CD4-positive, alpha-beta T cell (primary cell): ENCODE results near the gene PLEKHH3. TPM values are rescaled to one million over a fixed set of nuclear protein-coding genes. Genes with fewer than 3 reads are reported as not detected.

Source experiments
- ATAC-seq: fragments of 200-7000 bp; cut with Tn5 transposase; one replicate; pipeline ENCODE4 v1.10.0; 2022; ENCODE audit warnings: mild to moderate bottlenecking; ENCODE audit not compliant: poor library complexity
- CTCF ChIA-PET: fragments of 350-600 bp; sonication (Branson Sonifier 250); formaldehyde crosslinking; loops from one replicate; lab custom pipeline; 2021; ENCODE audit warnings: antibody characterized with exemption, inconsistent platforms; lab: Charles Lee
- POLR2A ChIA-PET: fragments of 350-600 bp; sonication (Branson Sonifier 250); formaldehyde crosslinking; loops from one replicate; lab custom pipeline; 2021; ENCODE audit warnings: antibody characterized with exemption, inconsistent platforms; lab: Charles Lee
- DNase-seq, 14 experiments: peaks; one replicate each; pipeline ENCODE4 v3.0.0-alpha.2; 2013 to 2020; ENCODE audit warnings: mixed read lengths in 2 of 14
- H3K27ac ChIP-seq, 2 donors: one replicate each; pipeline versions ENCODE4 v1.5.1 to v1.7.0; 2013; ENCODE audit warnings: low read length in 2 of 2, low read depth in 1 of 2, mild to moderate bottlenecking in 1 of 2
- H3K27me3 ChIP-seq, 2 experiments: 1 replicate in 1 of 2; 2 replicates in 1 of 2; pipeline versions ENCODE4 v1.6.1 to v1.7.0; 2013; ENCODE audit warnings: low read length in 2 of 2, control low read depth in 1 of 2, mild to moderate bottlenecking in 1 of 2, moderate library complexity in 1 of 2; ENCODE audit not compliant: insufficient read depth in 2 of 2, control insufficient read depth in 1 of 2
- H3K36me3 ChIP-seq: one replicate; pipeline ENCODE4 v1.6.1; 2013; ENCODE audit warnings: low read length, control low read depth; ENCODE audit not compliant: insufficient read depth
- H3K4me1 ChIP-seq: one replicate; pipeline ENCODE4 v1.6.1; 2013; ENCODE audit warnings: low read length, control low read depth; ENCODE audit not compliant: insufficient read depth
- H3K4me3 ChIP-seq: one replicate; pipeline ENCODE4 v1.5.1; 2013; ENCODE audit warnings: mild to moderate bottlenecking, low read length, moderate library complexity
- H3K9me3 ChIP-seq, 2 experiments: 1 replicate in 1 of 2; 2 replicates in 1 of 2; pipeline versions ENCODE4 v1.6.1 to v1.7.0; 2013; ENCODE audit warnings: low read length in 2 of 2, mild to moderate bottlenecking in 2 of 2, control low read depth in 1 of 2, moderate library complexity in 1 of 2; ENCODE audit not compliant: control insufficient read depth in 1 of 2, insufficient read depth in 1 of 2
- H3K27ac Mint-ChIP-seq: one replicate; pipeline ENCODE4 v1.8.0; 2020; ENCODE audit warnings: mixed read lengths
- H3K27me3 Mint-ChIP-seq: one replicate; pipeline ENCODE4 v1.8.0; 2021; ENCODE audit warnings: mixed read lengths
- H3K36me3 Mint-ChIP-seq: one replicate; pipeline ENCODE4 v1.8.0; 2021; ENCODE audit warnings: low read depth, mixed read lengths
- H3K4me1 Mint-ChIP-seq: one replicate; pipeline ENCODE4 v1.8.0; 2021; ENCODE audit warnings: low read depth, mixed read lengths
- H3K4me3 Mint-ChIP-seq: one replicate; pipeline ENCODE4 v1.8.0; 2020; ENCODE audit warnings: mild to moderate bottlenecking, mixed read lengths
- H3K9me3 Mint-ChIP-seq: one replicate; pipeline ENCODE4 v1.8.0; 2020; ENCODE audit warnings: mixed read lengths
- intact Hi-C, 2 experiments: fragments of 100-400 bp; cut with DNase I in 1 of 2; cut with micrococcal nuclease in 1 of 2; formaldehyde crosslinking; loops; one replicate each; pipeline versions ENCODE4 v1.15.1 to v1.9.0; 2023 to 2025; cut with DNase I, micrococcal nuclease
- total RNA-seq, 174 experiments: library from RNA in 2 of 174; stranded (reverse) in 2 of 174; gene quantifications; one replicate each; pipeline ENCODE4 v1.2.3 and lab custom pipeline; 2021 to 2026
- TF ChIP-seq, protein P1 (sequence below): fragments of 200-600 bp; IDR thresholded peaks from one replicate; pipeline ENCODE4 v1.8.0; 2022; ENCODE audit warnings: antibody characterized with exemption, mild to moderate bottlenecking

The PLEKHH3 gene
- total RNA-seq, 2 experiments from 2014 or later = 0.60 to 1.1 TPM

GRCh38 chr17:42706732-42707131, 29.9 kb upstream of the PLEKHH3 start:
- Histone ChIP-seq H3K27me3 (no peaks in the 10 kb centered on the region), H3K36me3 (peaks cover 92% of the 10 kb centered on the region), H3K4me3 (no peak overlapping the region), H3K4me1 (peaks cover 60% of the 10 kb centered on the region), H3K9me3 (no peaks in the 10 kb centered on the region), H3K27ac (no peak overlapping the region)
- no peaks in the 10 kb centered on the region for H3K9me3 Mint-ChIP-seq
- DNase-seq (peak in 13 of 14 experiments; percentile 24 to 79 (median 40)), ATAC-seq (peak; percentile 90)
- POLR2A ChIA-PET = interaction anchor here (0.7 to 1.1 kb wide), 5 partner anchors 27 to 789 kb away, joined by 3 to 6 read pairs (median 3); partner anchors contain the start of genes EZH1, RETREG3 and TUBG1
- CTCF ChIA-PET = interaction anchor here (0.9 to 1.2 kb wide), 2 partner anchors 57 to 128 kb away, joined by 3 to 4 read pairs; no protein-coding TSS in a partner anchor
- no peaks in the 10 kb centered on the region for H3K27me3 Mint-ChIP-seq
- H3K4me1 Mint-ChIP-seq = peaks cover 36% of the 10 kb centered on the region
- peaks cover 95% of the 10 kb centered on the region for H3K36me3 Mint-ChIP-seq
- intact Hi-C loops = no loop called here
- TF ChIP-seq, protein P1, sequence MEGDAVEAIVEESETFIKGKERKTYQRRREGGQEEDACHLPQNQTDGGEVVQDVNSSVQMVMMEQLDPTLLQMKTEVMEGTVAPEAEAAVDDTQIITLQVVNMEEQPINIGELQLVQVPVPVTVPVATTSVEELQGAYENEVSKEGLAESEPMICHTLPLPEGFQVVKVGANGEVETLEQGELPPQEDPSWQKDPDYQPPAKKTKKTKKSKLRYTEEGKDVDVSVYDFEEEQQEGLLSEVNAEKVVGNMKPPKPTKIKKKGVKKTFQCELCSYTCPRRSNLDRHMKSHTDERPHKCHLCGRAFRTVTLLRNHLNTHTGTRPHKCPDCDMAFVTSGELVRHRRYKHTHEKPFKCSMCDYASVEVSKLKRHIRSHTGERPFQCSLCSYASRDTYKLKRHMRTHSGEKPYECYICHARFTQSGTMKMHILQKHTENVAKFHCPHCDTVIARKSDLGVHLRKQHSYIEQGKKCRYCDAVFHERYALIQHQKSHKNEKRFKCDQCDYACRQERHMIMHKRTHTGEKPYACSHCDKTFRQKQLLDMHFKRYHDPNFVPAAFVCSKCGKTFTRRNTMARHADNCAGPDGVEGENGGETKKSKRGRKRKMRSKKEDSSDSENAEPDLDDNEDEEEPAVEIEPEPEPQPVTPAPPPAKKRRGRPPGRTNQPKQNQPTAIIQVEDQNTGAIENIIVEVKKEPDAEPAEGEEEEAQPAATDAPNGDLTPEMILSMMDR = no peak
- H3K4me3 Mint-ChIP-seq = peak overlapping the region; percentile 56
- H3K27ac Mint-ChIP-seq = peak overlapping the region; percentile 23

DNA sequence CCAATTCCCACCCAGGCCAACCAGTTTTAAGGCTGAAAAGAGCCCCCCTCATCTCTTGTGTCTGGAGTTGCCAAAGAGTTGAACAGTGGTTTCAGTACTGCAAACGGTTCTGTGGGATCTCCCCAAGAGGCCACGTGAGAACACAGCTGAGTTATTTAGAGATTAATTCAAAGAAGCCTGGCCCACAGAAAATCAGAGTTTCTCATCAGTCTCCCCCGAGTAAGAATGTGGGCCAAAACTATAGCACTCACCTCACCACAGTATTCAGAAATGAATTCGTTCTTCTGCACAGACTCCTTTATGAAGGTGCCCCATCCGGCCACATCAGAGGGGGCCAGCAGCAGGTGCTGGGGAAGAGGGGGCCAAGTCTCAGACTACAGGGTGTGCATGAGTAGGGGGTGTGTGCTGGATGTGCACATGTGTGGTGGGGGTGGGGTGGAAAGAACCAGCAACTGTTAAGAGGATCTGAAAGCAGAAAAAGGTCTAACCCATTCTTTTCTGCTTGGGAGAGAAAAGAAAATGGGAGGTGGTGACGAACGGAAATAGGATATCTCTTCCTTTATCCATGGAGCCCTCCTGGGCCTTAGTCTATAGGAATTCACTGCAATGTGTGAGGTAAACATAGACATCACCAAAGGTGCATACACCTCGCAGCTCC, 28.2 kb upstream of the PLEKHH3 start:
- DNase-seq (no peak), ATAC-seq (no peak)
- no peaks in the 10 kb centered on the region for H3K27me3 Mint-ChIP-seq
- H3K9me3 Mint-ChIP-seq = no peaks in the 10 kb centered on the region
- TF ChIP-seq, protein P1 = no peak
- H3K4me1 Mint-ChIP-seq = peaks cover 36% of the 10 kb centered on the region
- Histone ChIP-seq H3K27ac (no peak overlapping the region), H3K4me3 (no peak overlapping the region), H3K27me3 (no peaks in the 10 kb centered on the region), H3K9me3 (no peaks in the 10 kb centered on the region), H3K36me3 (peaks cover 92% of the 10 kb centered on the region), H3K4me1 (peaks cover 59% of the 10 kb centered on the region)
- H3K4me3 Mint-ChIP-seq = no peak overlapping the region
- H3K36me3 Mint-ChIP-seq = peaks cover 96% of the 10 kb centered on the region
- POLR2A ChIA-PET = interaction anchor here (0.7 kb wide), 1 partner anchor 795 kb away, joined by 3 read pairs; no protein-coding TSS in a partner anchor
- no peak overlapping the region for H3K27ac Mint-ChIP-seq
- intact Hi-C loops = no loop called here
- CTCF ChIA-PET = no interaction called here

DNA sequence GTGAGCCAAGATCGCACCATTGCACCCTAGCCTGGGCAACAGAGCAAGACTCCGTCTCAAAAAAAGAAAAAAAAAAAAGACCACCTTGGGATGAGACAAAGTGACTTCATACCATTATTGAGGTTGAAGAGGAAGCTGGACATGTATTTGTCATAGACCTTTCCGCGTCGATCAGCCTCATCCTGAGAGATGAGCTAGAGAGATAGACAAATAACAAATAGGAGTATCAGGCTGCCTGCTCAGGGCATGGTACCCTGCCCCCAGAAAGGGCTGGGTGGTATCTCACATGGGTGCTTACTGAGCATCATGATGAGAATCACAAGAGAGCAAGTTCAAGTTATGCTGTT, 27.7 kb upstream of the PLEKHH3 start:
- TF ChIP-seq, protein P1 = no peak
- CTCF ChIA-PET = no interaction called here
- Histone ChIP-seq H3K27me3 (no peaks in the 10 kb centered on the region), H3K36me3 (peaks cover 87% of the 10 kb centered on the region), H3K27ac (no peak overlapping the region), H3K4me1 (peaks cover 54% of the 10 kb centered on the region), H3K4me3 (no peak overlapping the region), H3K9me3 (no peaks in the 10 kb centered on the region)
- Mint-ChIP-seq H3K9me3 (no peaks in the 10 kb centered on the region), H3K4me1 (peaks cover 36% of the 10 kb centered on the region), H3K27me3 (no peaks in the 10 kb centered on the region), H3K4me3 (no peak overlapping the region), H3K36me3 (peaks cover 95% of the 10 kb centered on the region), H3K27ac (no peak overlapping the region)
- POLR2A ChIA-PET = interaction anchor here (0.7 kb wide), 1 partner anchor 794 kb away, joined by 3 read pairs; no protein-coding TSS in a partner anchor
- intact Hi-C loops = no loop called here
- no peak for ATAC-seq
- no peak for DNase-seq
